HEK293T (cell line): ENCODE measurements around the gene DCHS2.

Source experiments
- FOXA1 ChIP-seq: fragments of 450-650 bp; IDR thresholded peaks from 2 replicates; pipeline ENCODE4 v1.6.1; 2016; ENCODE audit warnings: mild to moderate bottlenecking
- LEF1 ChIP-seq: fragments of 450-650 bp; IDR thresholded peaks from 2 replicates; pipeline ENCODE4 v1.6.1; 2017; ENCODE audit warnings: mild to moderate bottlenecking, borderline replicate concordance
- SP1 ChIP-seq: fragments of 450-650 bp; IDR thresholded peaks from 2 replicates; pipeline ENCODE4 v1.6.1; 2017
- SUZ12 ChIP-seq: fragments of 450-650 bp; IDR thresholded peaks from 2 replicates; pipeline ENCODE4 v1.6.1; 2016; ENCODE audit warnings: mild to moderate bottlenecking

- TF ChIP-seq SP1 (no peak), LEF1 (no peak), FOXA1 (no peak), SUZ12 (no peak)
These were observed 18.1 kb downstream of the DCHS2 start for GRCh38 chr4:154473497-154473896.
